Measurements from ENCODE around the gene RCBTB2.
"Not testable (repeated sequence)": the region's sequence is repeated elsewhere in the genome, so short reads cannot be mapped to it uniquely, and the experiment has no call there.

Gene RCBTB2

GRCh38 chr13:48532506-48533499 is at the start of gene RCBTB2:
RCBTB2 (minus strand) TSS chr13:48533080; CDS start chr13:48521939, 11,141 bp downstream.
- peak; percentile 94 to 95 for DNase-seq

GRCh38 chr13:48582084-48582483 is 49.2 kb upstream of the RCBTB2 start:
- no peak for DNase-seq

GRCh38 chr13:48580896-48581295 is 48.0 kb upstream of the RCBTB2 start:
- DNase-seq = no peak

- peak in 1 of 2 donors; percentile 85 for DNase-seq
Measured at GRCh38 chr13:48580185-48580803, 47.4 kb upstream of the RCBTB2 start.

GRCh38 chr13:48579919-48580180 is 47.0 kb upstream of the RCBTB2 start:
- not testable (repeated sequence) for DNase-seq

- peak in 1 of 2 donors; percentile 95 for DNase-seq
Measured at GRCh38 chr13:48579165-48579918, 46.5 kb upstream of the RCBTB2 start.

- no peak for DNase-seq
Measured at GRCh38 chr13:48578516-48579164, 45.8 kb upstream of the RCBTB2 start.

GRCh38 chr13:48576448-48577010 is 43.6 kb upstream of the RCBTB2 start:
- no peak for DNase-seq

GRCh38 chr13:48575031-48575430 is 42.2 kb upstream of the RCBTB2 start:
- DNase-seq = no peak

- DNase-seq = no peak
Measured at GRCh38 chr13:48574041-48574796, 41.3 kb upstream of the RCBTB2 start.

- peak in 1 of 2 donors; percentile 10 for DNase-seq
Measured at GRCh38 chr13:48573213-48574007, 40.5 kb upstream of the RCBTB2 start.

GRCh38 chr13:48571126-48571913 is 38.4 kb upstream of the RCBTB2 start:
- DNase-seq = peak in 1 of 2 donors; percentile 20

GRCh38 chr13:48570216-48570828 is 37.4 kb upstream of the RCBTB2 start:
- DNase-seq = no peak

GRCh38 chr13:48569104-48569666 is 36.3 kb upstream of the RCBTB2 start:
- DNase-seq = no peak

GRCh38 chr13:48568370-48569103 is 35.7 kb upstream of the RCBTB2 start:
- no peak for DNase-seq

- DNase-seq = peak in 1 of 2 donors; percentile 42
Measured at GRCh38 chr13:48567515-48568369, 34.9 kb upstream of the RCBTB2 start.

- DNase-seq = no peak
Measured at GRCh38 chr13:48564056-48564455, 31.2 kb upstream of the RCBTB2 start.

All from bone marrow (tissue), 2 donors.